Ovary (tissue), 3 donors: Measurements from ENCODE around the gene TAF15.

Experiments
- POLR2A ChIP-seq: fragments of 450-650 bp; IDR thresholded peaks from one replicate; pipeline ENCODE4 v1.6.1; 2017; ENCODE audit warnings: antibody characterized with exemption, mild to moderate bottlenecking, moderate library complexity
- TF ChIP-seq, protein P1 (sequence below), 3 donors: fragments of 450-650 bp in 2 of 3; fragments of 200-600 bp in 1 of 3; IDR thresholded peaks; one replicate each; pipeline versions ENCODE4 v1.5.1 to v1.8.0; 2016 to 2022; ENCODE audit warnings: antibody characterized with exemption in 3 of 3, mild to moderate bottlenecking in 1 of 3
- donor health status: DM: no; HTN: no; CAD: no.

DNA sequence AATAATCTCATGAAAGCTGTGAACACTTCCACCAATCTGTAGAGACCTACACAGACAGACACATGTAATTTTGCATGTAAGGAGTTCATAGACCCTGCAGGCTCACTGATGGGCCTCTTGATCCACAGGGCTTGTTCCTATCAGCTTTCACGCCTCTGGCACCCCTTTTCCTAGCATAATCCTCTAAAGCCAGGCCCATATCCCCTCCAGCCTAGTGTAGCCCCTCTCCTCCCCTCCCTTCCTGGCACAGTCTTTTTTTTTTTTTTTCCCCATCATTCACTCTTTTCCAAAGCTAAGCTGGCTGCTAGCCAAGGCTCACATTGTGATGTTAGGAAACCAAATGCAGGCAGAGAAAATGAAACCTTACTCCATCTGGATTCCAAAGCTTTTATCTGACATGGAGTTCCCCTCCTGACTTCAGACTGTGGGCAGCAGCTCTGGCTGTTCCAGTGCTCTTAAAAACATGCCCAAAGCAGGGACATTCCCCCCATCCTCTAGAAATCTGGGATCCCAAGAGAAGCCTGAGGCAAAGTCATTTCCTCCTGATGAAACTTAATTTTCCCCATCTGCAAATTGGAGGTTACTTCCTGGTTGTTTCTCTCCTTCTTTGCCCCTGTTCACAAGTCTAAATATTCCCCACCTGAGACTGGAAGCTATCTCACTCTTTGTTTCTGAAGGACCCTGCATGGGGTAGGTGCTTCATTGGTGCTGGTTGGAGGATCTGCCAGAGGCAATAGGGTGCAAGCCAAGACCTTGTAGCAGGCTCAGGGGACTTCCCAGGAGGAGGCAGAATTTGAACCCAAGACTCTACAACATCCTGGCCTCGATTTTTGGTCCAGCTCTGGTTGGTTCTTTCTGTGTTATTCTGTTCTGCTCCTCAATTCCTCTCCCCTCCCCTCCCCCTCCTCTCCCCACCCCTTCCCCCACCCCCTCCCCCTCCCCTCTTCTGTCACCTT, 80.8 kb downstream of the TAF15 start:
- TF ChIP-seq, protein P1, sequence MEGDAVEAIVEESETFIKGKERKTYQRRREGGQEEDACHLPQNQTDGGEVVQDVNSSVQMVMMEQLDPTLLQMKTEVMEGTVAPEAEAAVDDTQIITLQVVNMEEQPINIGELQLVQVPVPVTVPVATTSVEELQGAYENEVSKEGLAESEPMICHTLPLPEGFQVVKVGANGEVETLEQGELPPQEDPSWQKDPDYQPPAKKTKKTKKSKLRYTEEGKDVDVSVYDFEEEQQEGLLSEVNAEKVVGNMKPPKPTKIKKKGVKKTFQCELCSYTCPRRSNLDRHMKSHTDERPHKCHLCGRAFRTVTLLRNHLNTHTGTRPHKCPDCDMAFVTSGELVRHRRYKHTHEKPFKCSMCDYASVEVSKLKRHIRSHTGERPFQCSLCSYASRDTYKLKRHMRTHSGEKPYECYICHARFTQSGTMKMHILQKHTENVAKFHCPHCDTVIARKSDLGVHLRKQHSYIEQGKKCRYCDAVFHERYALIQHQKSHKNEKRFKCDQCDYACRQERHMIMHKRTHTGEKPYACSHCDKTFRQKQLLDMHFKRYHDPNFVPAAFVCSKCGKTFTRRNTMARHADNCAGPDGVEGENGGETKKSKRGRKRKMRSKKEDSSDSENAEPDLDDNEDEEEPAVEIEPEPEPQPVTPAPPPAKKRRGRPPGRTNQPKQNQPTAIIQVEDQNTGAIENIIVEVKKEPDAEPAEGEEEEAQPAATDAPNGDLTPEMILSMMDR (IDR thresholded peaks at IDR 0.05): no peak
- TF ChIP-seq POLR2A: no peak
